HG03060 (cell line): ENCODE data around the gene SHANK2.
"Not testable (repeated sequence)": the region's sequence is repeated elsewhere in the genome, so short reads cannot be mapped to it uniquely, and the experiment has no call there.

Experiments used
- ATAC-seq: cut with Tn5 transposase; IDR thresholded peaks from one replicate; pipeline ENCODE4 v1.9.1; 2021; ENCODE audit warnings: low read depth, moderate number of reproducible peaks; ENCODE audit not compliant: unreplicated experiment

Gene SHANK2

GRCh38 chr11:71245601-71246391 is 6.6 kb downstream of the SHANK2 start:
- no peak for ATAC-seq

- no peak for ATAC-seq
Measured at GRCh38 chr11:71244116-71244810, 8.1 kb downstream of the SHANK2 start.

GRCh38 chr11:71242391-71242790 is 10.0 kb downstream of the SHANK2 start:
- ATAC-seq, result no peak

GRCh38 chr11:71241721-71242259 is 10.6 kb downstream of the SHANK2 start:
- ATAC-seq, result no peak

GRCh38 chr11:71240865-71241691 is 11.3 kb downstream of the SHANK2 start:
- ATAC-seq, result no peak

- ATAC-seq, result no peak
Measured at GRCh38 chr11:71240061-71240690, 12.2 kb downstream of the SHANK2 start.

- ATAC-seq, result no peak
Measured at GRCh38 chr11:71239581-71239980, 12.8 kb downstream of the SHANK2 start.

GRCh38 chr11:71238941-71239340 is 13.4 kb downstream of the SHANK2 start:
- ATAC-seq, result no peak

GRCh38 chr11:71238285-71238875 is 14.0 kb downstream of the SHANK2 start:
- no peak for ATAC-seq

GRCh38 chr11:71237853-71238252 is 14.5 kb downstream of the SHANK2 start:
- no peak for ATAC-seq

- ATAC-seq, result no peak
Measured at GRCh38 chr11:71236836-71237475, 15.4 kb downstream of the SHANK2 start.

GRCh38 chr11:71235719-71236118 is 16.7 kb downstream of the SHANK2 start:
- no peak for ATAC-seq

- ATAC-seq, result not testable (repeated sequence)
Measured at GRCh38 chr11:71233896-71234852, 18.2 kb downstream of the SHANK2 start.

GRCh38 chr11:71232364-71232763 is 20.0 kb downstream of the SHANK2 start:
- ATAC-seq, result no peak

- no peak for ATAC-seq
Measured at GRCh38 chr11:71228961-71229360, 23.4 kb downstream of the SHANK2 start.

GRCh38 chr11:71227058-71227659 is 25.2 kb downstream of the SHANK2 start:
- ATAC-seq, result no peak

GRCh38 chr11:71223671-71224660 is 28.4 kb downstream of the SHANK2 start:
- ATAC-seq, result no peak
